HG03520 (cell line): ENCODE results near the gene THTPA.
"Not testable (repeated sequence)": the region's sequence is repeated elsewhere in the genome, so short reads cannot be mapped to it uniquely, and the experiment has no call there.

Experiments used
- ATAC-seq: cut with Tn5 transposase; IDR thresholded peaks from one replicate; pipeline ENCODE4 v1.9.1; 2021; ENCODE audit warnings: mild to moderate bottlenecking, moderate library complexity; ENCODE audit not compliant: unreplicated experiment

Gene THTPA

GRCh38 chr14:23533652-23534435 lies 22.2 kb upstream of the THTPA start:
- no peak for ATAC-seq

GRCh38 chr14:23535943-23536342 lies 20.1 kb upstream of the THTPA start:
- no peak for ATAC-seq

GRCh38 chr14:23536494-23536893 lies 19.6 kb upstream of the THTPA start:
- no peak for ATAC-seq

- ATAC-seq, result not testable (repeated sequence)
Measured at GRCh38 chr14:23536906-23537305, 19.2 kb upstream of the THTPA start.

- ATAC-seq, result no peak
Measured at GRCh38 chr14:23537351-23538049, 18.6 kb upstream of the THTPA start.

GRCh38 chr14:23538050-23538718 lies 17.9 kb upstream of the THTPA start:
- ATAC-seq, result no peak

- ATAC-seq, result no peak
Measured at GRCh38 chr14:23538785-23539184, 17.3 kb upstream of the THTPA start.

GRCh38 chr14:23539248-23540140 lies 16.6 kb upstream of the THTPA start:
- no peak for ATAC-seq

- no peak for ATAC-seq
Measured at GRCh38 chr14:23540141-23540469, 16.0 kb upstream of the THTPA start.

- ATAC-seq, result no peak
Measured at GRCh38 chr14:23542261-23542660, 13.8 kb upstream of the THTPA start.

- no peak for ATAC-seq
Measured at GRCh38 chr14:23543403-23543802, 12.7 kb upstream of the THTPA start.

GRCh38 chr14:23544511-23545447 lies 11.3 kb upstream of the THTPA start:
- no peak for ATAC-seq

GRCh38 chr14:23545740-23546365 lies 10.2 kb upstream of the THTPA start:
- no peak for ATAC-seq

GRCh38 chr14:23546450-23547035 lies 9.5 kb upstream of the THTPA start:
- no peak for ATAC-seq

GRCh38 chr14:23547924-23548323 lies 8.1 kb upstream of the THTPA start:
- no peak for ATAC-seq

- no peak for ATAC-seq
Measured at GRCh38 chr14:23548351-23549318, 7.4 kb upstream of the THTPA start.

- ATAC-seq, result no peak
Measured at GRCh38 chr14:23550131-23550811, 5.8 kb upstream of the THTPA start.
